Upper lobe of left lung (tissue), 6 donors: ENCODE data around the gene ZP2. TPM values are rescaled to one million over a fixed set of nuclear protein-coding genes. Genes with fewer than 3 reads are reported as not detected.

Experiments used
- ATAC-seq, 2 donors: fragments of 200-7000 bp; cut with Tn5 transposase; one replicate each; pipeline ENCODE4 v1.9.1; 2022; ENCODE audit warnings: mild to moderate bottlenecking in 2 of 2, moderate library complexity in 2 of 2; ENCODE audit not compliant: low FRiP score in 2 of 2
- DNase-seq, 2 donors: peaks; one replicate each; pipeline ENCODE4 v3.0.0-alpha.2; 2019 to 2020
- H3K27ac ChIP-seq, 4 donors: fragments of 200-600 bp; sonication (generic); one replicate each; pipeline ENCODE4 v1.5.1; 2016 to 2019
- H3K27me3 ChIP-seq, 4 donors: fragments of 200-600 bp; sonication (generic); one replicate each; pipeline ENCODE4 v1.5.1; 2017 to 2019
- H3K36me3 ChIP-seq, 4 donors: fragments of 200-600 bp; sonication (generic); one replicate each; pipeline ENCODE4 v1.5.1; 2016 to 2019
- H3K4me1 ChIP-seq, 4 donors: fragments of 200-600 bp; sonication (generic); one replicate each; pipeline ENCODE4 v1.5.1; 2018 to 2019
- H3K4me3 ChIP-seq, 4 donors: fragments of 200-600 bp; sonication (generic); one replicate each; pipeline ENCODE4 v1.5.1; 2017 to 2019; ENCODE audit warnings: mild to moderate bottlenecking in 2 of 4, moderate library complexity in 1 of 4
- H3K9me3 ChIP-seq, 4 donors: fragments of 200-600 bp; sonication (generic); one replicate each; pipeline ENCODE4 v1.5.1; 2018 to 2019
- EP300 ChIP-seq, 4 donors: sonication (generic); formaldehyde crosslinking; IDR thresholded peaks; one replicate each; pipeline ENCODE4 v1.5.1; 2017; ENCODE audit warnings: antibody characterized with exemption in 4 of 4, control low read depth in 2 of 4
- POLR2A ChIP-seq, 4 donors: fragments of 450-650 bp; IDR thresholded peaks; one replicate each; pipeline ENCODE4 v1.5.1; 2016 to 2017; ENCODE audit warnings: antibody characterized with exemption in 4 of 4, mild to moderate bottlenecking in 2 of 4
- POLR2AphosphoS5 ChIP-seq, 2 donors: sonication (generic); formaldehyde crosslinking; IDR thresholded peaks; one replicate each; pipeline ENCODE4 v1.5.1; 2017; ENCODE audit warnings: antibody characterized with exemption in 2 of 2
- WGBS, 2 donors: methylation state at CpG; one replicate each; pipeline ENCODE4 v1.1.5; 2017 to 2018; 5-methylcytosine and 5-hydroxymethylcytosine counted together
- total RNA-seq, 6 donors: library from RNA; depleted of rRNA in 4 of 6; stranded (reverse); fragments of >200 nt in 4 of 6; gene quantifications; one replicate each; pipeline versions ENCODE4 v1.1.0 to v1.2.1, GENCODE V29; 2016 to 2021
- TF ChIP-seq, protein P1 (sequence below), 6 experiments: fragments of 450-650 bp in 4 of 6; fragments of 200-600 bp in 2 of 6; sonication (generic) in 2 of 6; IDR thresholded peaks; one replicate each; pipeline ENCODE4 v1.5.1; 2016 to 2019; ENCODE audit warnings: antibody characterized with exemption in 6 of 6
- donor health status: DM: no; HTN: no; CAD: no; lungs with moderate emphysema.
- donor health status: DM: no; HTN: yes; CAD: no; lungs with severe emphysema.

Gene ZP2
- total RNA-seq, 6 donors from 2014 or later, result not detected

- Histone ChIP-seq H3K27ac (no peak overlapping the region), H3K9me3 (no peaks in the 10 kb centered on the region), H3K4me3 (no peak overlapping the region), H3K36me3 (no peaks in the 10 kb centered on the region), H3K27me3 (no peaks in the 10 kb centered on the region), H3K4me1 (no peaks in the 10 kb centered on the region)
- DNase-seq, result no peak
- 56 to 70% methylated on average over 6 of the region's 6 CpGs for WGBS, 2 donors
- ATAC-seq, result no peak
- TF ChIP-seq EP300 (IDR thresholded peaks at IDR 0.05) (no peak), POLR2A (IDR thresholded peaks at IDR 0.05) (no peak), POLR2AphosphoS5 (IDR thresholded peaks at IDR 0.05) (no peak)
- TF ChIP-seq, protein P1, sequence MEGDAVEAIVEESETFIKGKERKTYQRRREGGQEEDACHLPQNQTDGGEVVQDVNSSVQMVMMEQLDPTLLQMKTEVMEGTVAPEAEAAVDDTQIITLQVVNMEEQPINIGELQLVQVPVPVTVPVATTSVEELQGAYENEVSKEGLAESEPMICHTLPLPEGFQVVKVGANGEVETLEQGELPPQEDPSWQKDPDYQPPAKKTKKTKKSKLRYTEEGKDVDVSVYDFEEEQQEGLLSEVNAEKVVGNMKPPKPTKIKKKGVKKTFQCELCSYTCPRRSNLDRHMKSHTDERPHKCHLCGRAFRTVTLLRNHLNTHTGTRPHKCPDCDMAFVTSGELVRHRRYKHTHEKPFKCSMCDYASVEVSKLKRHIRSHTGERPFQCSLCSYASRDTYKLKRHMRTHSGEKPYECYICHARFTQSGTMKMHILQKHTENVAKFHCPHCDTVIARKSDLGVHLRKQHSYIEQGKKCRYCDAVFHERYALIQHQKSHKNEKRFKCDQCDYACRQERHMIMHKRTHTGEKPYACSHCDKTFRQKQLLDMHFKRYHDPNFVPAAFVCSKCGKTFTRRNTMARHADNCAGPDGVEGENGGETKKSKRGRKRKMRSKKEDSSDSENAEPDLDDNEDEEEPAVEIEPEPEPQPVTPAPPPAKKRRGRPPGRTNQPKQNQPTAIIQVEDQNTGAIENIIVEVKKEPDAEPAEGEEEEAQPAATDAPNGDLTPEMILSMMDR (IDR thresholded peaks at IDR 0.05), result no peak
These were observed 16.5 kb downstream of the ZP2 start for GRCh38 chr16:21194771-21195301.

GRCh38 chr16:21192991-21193390, 18.4 kb downstream of the ZP2 start:
- TF ChIP-seq EP300 (IDR thresholded peaks at IDR 0.05) (no peak), POLR2AphosphoS5 (IDR thresholded peaks at IDR 0.05) (no peak), POLR2A (IDR thresholded peaks at IDR 0.05) (no peak)
- TF ChIP-seq, protein P1 (IDR thresholded peaks at IDR 0.05), result no peak
- peaks cover 0 to 8% (median 0%) of the 10 kb centered on the region in 4 donors for H3K4me1 ChIP-seq
- WGBS, 2 donors, result 53 to 81% methylated on average over 1 of the region's 1 CpG
- no peaks in the 10 kb centered on the region for H3K9me3 ChIP-seq
- H3K36me3 ChIP-seq, result no peaks in the 10 kb centered on the region
- no peak overlapping the region for H3K4me3 ChIP-seq
- ATAC-seq (no peak), DNase-seq (no peak)
- no peak overlapping the region for H3K27ac ChIP-seq
- H3K27me3 ChIP-seq, result no peaks in the 10 kb centered on the region

DNA sequence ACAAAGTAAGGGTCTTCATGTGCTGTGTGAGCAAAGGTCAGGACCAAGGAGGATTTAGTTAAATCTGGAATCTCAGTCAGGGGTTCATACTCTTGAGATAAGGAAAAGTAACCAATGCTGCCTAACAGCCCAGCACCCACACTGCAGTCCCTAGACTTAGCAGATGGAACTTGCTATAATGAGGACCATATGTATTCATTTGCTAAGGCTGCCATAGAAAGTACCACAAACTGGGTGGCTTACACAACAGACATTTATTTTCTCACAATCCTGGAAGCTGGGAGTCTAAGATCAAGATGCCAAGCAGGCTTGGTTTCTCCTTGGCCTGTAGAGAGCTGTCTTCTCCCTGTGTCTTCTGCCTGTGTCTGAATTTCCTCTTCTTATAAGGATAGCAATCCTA, 20.8 kb downstream of the ZP2 start:
- H3K4me1 ChIP-seq, result peaks cover 0 to 8% (median 0%) of the 10 kb centered on the region in 4 donors
- DNase-seq (no peak), ATAC-seq (no peak)
- TF ChIP-seq, protein P1 (IDR thresholded peaks at IDR 0.05), result no peak
- TF ChIP-seq POLR2A (IDR thresholded peaks at IDR 0.05), result no peak
- TF ChIP-seq POLR2AphosphoS5 (IDR thresholded peaks at IDR 0.05), result no peak
- no peak overlapping the region for H3K27ac ChIP-seq
- H3K4me3 ChIP-seq, result no peak overlapping the region
- H3K36me3 ChIP-seq, result no peaks in the 10 kb centered on the region
- H3K27me3 ChIP-seq, result no peaks in the 10 kb centered on the region
- H3K9me3 ChIP-seq, result no peaks in the 10 kb centered on the region

DNA sequence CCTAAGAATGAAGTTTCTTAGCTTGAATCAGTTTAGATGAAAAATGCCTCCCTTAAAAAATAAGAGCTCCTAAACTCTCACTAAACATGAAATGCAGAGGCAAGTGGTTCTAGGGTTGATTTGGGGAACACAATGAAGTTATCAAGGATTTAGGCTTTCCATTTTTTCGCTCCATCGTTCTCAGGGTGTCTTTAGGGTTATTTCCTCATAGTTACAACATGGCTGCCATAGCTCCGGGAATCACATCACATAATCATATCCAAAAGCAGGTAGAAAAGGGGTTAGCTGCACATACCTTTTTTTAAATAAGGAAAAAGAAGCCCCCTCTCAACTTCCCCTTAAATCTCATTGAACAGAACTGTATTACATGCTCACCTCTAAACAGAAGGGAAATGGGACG, 21.4 kb downstream of the ZP2 start:
- TF ChIP-seq POLR2AphosphoS5 (IDR thresholded peaks at IDR 0.05) (no peak), EP300 (IDR thresholded peaks at IDR 0.05) (no peak), POLR2A (IDR thresholded peaks at IDR 0.05) (no peak)
- TF ChIP-seq, protein P1 (IDR thresholded peaks at IDR 0.05), result no peak
- Histone ChIP-seq H3K9me3 (no peaks in the 10 kb centered on the region), H3K36me3 (no peaks in the 10 kb centered on the region), H3K27ac (no peak overlapping the region), H3K4me1 (peaks cover 0 to 8% (median 0%) of the 10 kb centered on the region in 4 donors), H3K4me3 (no peak overlapping the region), H3K27me3 (no peaks in the 10 kb centered on the region)
- no peak for ATAC-seq
- WGBS, 2 donors, result 92 to 93% methylated on average over 4 of the region's 4 CpGs
- no peak for DNase-seq

GRCh38 chr16:21189311-21189710, 22.1 kb downstream of the ZP2 start:
- Histone ChIP-seq H3K27me3 (no peaks in the 10 kb centered on the region), H3K27ac (no peak overlapping the region), H3K4me3 (no peak overlapping the region), H3K4me1 (peaks cover 0 to 8% (median 0%) of the 10 kb centered on the region in 4 donors), H3K36me3 (no peaks in the 10 kb centered on the region), H3K9me3 (no peaks in the 10 kb centered on the region)
- TF ChIP-seq EP300 (IDR thresholded peaks at IDR 0.05) (no peak), POLR2A (IDR thresholded peaks at IDR 0.05) (no peak), POLR2AphosphoS5 (IDR thresholded peaks at IDR 0.05) (no peak)
- TF ChIP-seq, protein P1 (IDR thresholded peaks at IDR 0.05), result no peak
- DNase-seq (no peak), ATAC-seq (no peak)
- 78 to 79% methylated on average over 5 of the region's 5 CpGs for WGBS, 2 donors
